IMR-90 (cell line): ENCODE data around the gene BRINP3.

ENCODE experiments used
- CHD1 ChIP-seq: IDR thresholded peaks from 2 replicates; pipeline ENCODE4 v1.6.1; 2012; ENCODE audit warnings: low read depth, low read length, improper control_type of control experiment
- MAFK ChIP-seq: IDR thresholded peaks from 2 replicates; pipeline ENCODE4 v1.6.1; 2012; ENCODE audit warnings: low read depth, low read length, improper control_type of control experiment
- POLR2A ChIP-seq: IDR thresholded peaks from 2 replicates; pipeline ENCODE4 v1.6.1; 2012; ENCODE audit warnings: mild to moderate bottlenecking, low read depth, low read length
- RAD21 ChIP-seq: IDR thresholded peaks from 2 replicates; pipeline ENCODE4 v1.6.1; 2012; ENCODE audit warnings: low read length, improper control_type of control experiment
- RFX5 ChIP-seq: IDR thresholded peaks from 2 replicates; pipeline ENCODE4 v1.8.0; 2012; ENCODE audit warnings: low read depth, mild to moderate bottlenecking, low read length, moderate library complexity
- SMC3 ChIP-seq: fragments of 150-350 bp; IDR thresholded peaks from 2 replicates; pipeline ENCODE4 v1.6.1; 2016; ENCODE audit warnings: low read depth, mild to moderate bottlenecking, antibody characterized with exemption, low read length, moderate library complexity
- TF ChIP-seq, protein P1 (sequence below): conservative IDR thresholded peaks from 2 replicates; pipeline ENCODE4 v1.5.1; 2012; ENCODE audit warnings: mild to moderate bottlenecking, low read depth, low read length, improper control_type of control experiment
- TF ChIP-seq, protein P2 (sequence below): fragments of 150-350 bp; IDR thresholded peaks from 2 replicates; pipeline ENCODE4 v1.6.1; 2016; ENCODE audit warnings: low read depth, mild to moderate bottlenecking, low read length, moderate library complexity, borderline replicate concordance

GRCh38 chr1:190327271-190327670, 150.4 kb downstream of the BRINP3 start:
- TF ChIP-seq, protein P1, sequence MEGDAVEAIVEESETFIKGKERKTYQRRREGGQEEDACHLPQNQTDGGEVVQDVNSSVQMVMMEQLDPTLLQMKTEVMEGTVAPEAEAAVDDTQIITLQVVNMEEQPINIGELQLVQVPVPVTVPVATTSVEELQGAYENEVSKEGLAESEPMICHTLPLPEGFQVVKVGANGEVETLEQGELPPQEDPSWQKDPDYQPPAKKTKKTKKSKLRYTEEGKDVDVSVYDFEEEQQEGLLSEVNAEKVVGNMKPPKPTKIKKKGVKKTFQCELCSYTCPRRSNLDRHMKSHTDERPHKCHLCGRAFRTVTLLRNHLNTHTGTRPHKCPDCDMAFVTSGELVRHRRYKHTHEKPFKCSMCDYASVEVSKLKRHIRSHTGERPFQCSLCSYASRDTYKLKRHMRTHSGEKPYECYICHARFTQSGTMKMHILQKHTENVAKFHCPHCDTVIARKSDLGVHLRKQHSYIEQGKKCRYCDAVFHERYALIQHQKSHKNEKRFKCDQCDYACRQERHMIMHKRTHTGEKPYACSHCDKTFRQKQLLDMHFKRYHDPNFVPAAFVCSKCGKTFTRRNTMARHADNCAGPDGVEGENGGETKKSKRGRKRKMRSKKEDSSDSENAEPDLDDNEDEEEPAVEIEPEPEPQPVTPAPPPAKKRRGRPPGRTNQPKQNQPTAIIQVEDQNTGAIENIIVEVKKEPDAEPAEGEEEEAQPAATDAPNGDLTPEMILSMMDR = no peak
- TF ChIP-seq RAD21 = no peak
- TF ChIP-seq SMC3 = no peak
- TF ChIP-seq RFX5 = no peak
- TF ChIP-seq POLR2A = no peak
- TF ChIP-seq CHD1 = no peak
- TF ChIP-seq, protein P2, sequence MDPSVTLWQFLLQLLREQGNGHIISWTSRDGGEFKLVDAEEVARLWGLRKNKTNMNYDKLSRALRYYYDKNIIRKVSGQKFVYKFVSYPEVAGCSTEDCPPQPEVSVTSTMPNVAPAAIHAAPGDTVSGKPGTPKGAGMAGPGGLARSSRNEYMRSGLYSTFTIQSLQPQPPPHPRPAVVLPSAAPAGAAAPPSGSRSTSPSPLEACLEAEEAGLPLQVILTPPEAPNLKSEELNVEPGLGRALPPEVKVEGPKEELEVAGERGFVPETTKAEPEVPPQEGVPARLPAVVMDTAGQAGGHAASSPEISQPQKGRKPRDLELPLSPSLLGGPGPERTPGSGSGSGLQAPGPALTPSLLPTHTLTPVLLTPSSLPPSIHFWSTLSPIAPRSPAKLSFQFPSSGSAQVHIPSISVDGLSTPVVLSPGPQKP = no peak
- no peak for TF ChIP-seq MAFK
